ENCODE measurements around the gene FAT1.

DNA sequence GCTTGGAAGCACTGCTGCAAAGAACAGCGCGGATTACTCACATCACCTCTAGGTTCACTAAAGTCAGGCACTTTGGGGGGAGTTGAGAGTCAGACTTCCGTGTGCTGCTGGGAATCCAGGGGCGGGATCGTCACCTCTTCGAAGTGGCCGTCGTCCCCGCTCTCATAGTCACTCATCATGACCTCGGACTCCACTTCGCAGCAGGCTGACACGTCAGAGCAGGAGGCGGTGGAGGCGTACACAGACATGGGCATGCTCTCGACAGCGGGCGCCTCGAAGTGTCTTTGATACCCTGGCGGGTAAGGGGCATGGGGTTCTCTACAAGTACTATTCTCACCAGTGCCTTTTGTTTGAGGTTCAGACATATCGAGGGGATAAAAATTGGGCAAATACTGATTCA is 135.2 kb downstream of the FAT1 start:
- TF ChIP-seq, protein P1, sequence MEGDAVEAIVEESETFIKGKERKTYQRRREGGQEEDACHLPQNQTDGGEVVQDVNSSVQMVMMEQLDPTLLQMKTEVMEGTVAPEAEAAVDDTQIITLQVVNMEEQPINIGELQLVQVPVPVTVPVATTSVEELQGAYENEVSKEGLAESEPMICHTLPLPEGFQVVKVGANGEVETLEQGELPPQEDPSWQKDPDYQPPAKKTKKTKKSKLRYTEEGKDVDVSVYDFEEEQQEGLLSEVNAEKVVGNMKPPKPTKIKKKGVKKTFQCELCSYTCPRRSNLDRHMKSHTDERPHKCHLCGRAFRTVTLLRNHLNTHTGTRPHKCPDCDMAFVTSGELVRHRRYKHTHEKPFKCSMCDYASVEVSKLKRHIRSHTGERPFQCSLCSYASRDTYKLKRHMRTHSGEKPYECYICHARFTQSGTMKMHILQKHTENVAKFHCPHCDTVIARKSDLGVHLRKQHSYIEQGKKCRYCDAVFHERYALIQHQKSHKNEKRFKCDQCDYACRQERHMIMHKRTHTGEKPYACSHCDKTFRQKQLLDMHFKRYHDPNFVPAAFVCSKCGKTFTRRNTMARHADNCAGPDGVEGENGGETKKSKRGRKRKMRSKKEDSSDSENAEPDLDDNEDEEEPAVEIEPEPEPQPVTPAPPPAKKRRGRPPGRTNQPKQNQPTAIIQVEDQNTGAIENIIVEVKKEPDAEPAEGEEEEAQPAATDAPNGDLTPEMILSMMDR (conservative IDR thresholded peaks at IDR 0.05; ENCODE audit: low read depth, low read length) = no peak
- no peak for TF ChIP-seq EZH2 (IDR thresholded peaks at IDR 0.05; ENCODE audit: borderline replicate concordance, low read depth, low read length, poor library complexity, severe bottlenecking)

All from A673 (cell line).